Panc1 (cell line): Measurements from ENCODE around the gene YTHDF1.

Source experiments
- TF ChIP-seq, protein P1 (sequence below), 2 experiments: IDR thresholded peaks; 2 replicates each; pipeline ENCODE4 v1.6.1; 2011 to 2012; ENCODE audit warnings: low read depth in 2 of 2, control low read depth in 1 of 2, low read length in 1 of 2, mild to moderate bottlenecking in 1 of 2, moderate library complexity in 1 of 2; ENCODE audit not compliant: insufficient read depth in 1 of 2
- TF ChIP-seq, protein P2 (sequence below): fragments of 450-650 bp; IDR thresholded peaks from 2 replicates; pipeline ENCODE4 v1.5.1; 2017; ENCODE audit warnings: mild to moderate bottlenecking

DNA sequence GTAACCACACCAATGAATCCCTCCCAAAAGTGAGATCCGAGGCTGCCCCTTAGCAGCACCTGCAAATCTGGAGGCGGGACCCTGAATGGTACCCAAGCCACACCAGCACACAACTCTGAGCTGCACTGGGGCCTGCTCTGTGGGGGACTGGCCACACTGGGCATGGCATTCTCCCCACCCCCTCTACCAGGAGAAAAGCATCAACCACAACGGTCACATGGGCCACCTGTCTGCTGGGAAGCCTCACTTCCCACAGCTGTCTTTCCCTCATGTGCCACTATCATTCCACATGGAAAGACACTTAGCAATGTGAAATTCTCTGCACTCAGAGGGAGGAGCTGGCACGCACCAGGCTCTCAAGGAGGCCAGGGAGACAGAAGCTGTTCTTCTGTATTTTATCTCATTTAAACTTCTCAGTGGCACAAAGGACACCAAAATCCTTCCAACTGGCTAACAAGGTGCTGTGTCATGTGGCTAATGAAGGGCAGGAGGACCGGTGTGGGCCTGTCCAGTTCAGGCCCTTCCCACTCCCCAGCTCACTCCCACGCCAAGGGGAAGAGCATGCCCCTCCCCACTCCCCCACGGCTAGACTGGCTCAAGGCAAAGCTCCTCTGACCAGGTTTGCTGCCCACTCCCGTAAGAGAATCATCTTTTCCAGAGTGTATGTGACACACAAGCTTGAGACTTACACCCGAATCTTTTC, 19.0 kb downstream of the YTHDF1 start:
- TF ChIP-seq, protein P1, sequence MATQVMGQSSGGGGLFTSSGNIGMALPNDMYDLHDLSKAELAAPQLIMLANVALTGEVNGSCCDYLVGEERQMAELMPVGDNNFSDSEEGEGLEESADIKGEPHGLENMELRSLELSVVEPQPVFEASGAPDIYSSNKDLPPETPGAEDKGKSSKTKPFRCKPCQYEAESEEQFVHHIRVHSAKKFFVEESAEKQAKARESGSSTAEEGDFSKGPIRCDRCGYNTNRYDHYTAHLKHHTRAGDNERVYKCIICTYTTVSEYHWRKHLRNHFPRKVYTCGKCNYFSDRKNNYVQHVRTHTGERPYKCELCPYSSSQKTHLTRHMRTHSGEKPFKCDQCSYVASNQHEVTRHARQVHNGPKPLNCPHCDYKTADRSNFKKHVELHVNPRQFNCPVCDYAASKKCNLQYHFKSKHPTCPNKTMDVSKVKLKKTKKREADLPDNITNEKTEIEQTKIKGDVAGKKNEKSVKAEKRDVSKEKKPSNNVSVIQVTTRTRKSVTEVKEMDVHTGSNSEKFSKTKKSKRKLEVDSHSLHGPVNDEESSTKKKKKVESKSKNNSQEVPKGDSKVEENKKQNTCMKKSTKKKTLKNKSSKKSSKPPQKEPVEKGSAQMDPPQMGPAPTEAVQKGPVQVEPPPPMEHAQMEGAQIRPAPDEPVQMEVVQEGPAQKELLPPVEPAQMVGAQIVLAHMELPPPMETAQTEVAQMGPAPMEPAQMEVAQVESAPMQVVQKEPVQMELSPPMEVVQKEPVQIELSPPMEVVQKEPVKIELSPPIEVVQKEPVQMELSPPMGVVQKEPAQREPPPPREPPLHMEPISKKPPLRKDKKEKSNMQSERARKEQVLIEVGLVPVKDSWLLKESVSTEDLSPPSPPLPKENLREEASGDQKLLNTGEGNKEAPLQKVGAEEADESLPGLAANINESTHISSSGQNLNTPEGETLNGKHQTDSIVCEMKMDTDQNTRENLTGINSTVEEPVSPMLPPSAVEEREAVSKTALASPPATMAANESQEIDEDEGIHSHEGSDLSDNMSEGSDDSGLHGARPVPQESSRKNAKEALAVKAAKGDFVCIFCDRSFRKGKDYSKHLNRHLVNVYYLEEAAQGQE (IDR thresholded peaks at IDR 0.05; ENCODE audit: insufficient read depth in 1 of 2, low read depth in 2 of 2, low read length in 1 of 2), result no peak
- TF ChIP-seq, protein P2, sequence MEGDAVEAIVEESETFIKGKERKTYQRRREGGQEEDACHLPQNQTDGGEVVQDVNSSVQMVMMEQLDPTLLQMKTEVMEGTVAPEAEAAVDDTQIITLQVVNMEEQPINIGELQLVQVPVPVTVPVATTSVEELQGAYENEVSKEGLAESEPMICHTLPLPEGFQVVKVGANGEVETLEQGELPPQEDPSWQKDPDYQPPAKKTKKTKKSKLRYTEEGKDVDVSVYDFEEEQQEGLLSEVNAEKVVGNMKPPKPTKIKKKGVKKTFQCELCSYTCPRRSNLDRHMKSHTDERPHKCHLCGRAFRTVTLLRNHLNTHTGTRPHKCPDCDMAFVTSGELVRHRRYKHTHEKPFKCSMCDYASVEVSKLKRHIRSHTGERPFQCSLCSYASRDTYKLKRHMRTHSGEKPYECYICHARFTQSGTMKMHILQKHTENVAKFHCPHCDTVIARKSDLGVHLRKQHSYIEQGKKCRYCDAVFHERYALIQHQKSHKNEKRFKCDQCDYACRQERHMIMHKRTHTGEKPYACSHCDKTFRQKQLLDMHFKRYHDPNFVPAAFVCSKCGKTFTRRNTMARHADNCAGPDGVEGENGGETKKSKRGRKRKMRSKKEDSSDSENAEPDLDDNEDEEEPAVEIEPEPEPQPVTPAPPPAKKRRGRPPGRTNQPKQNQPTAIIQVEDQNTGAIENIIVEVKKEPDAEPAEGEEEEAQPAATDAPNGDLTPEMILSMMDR, result no peak
